Astrocyte (in vitro differentiated cells and primary cell): Measurements from ENCODE around the gene COL26A1. TPM values are rescaled to one million over a fixed set of nuclear protein-coding genes. Genes with fewer than 3 reads are reported as not detected.
"Not testable (repeated sequence)": the region's sequence is repeated elsewhere in the genome, so short reads cannot be mapped to it uniquely, and the experiment has no call there.

Source experiments
- DNase-seq: peaks from one replicate; pipeline ENCODE4 v3.0.0-alpha.2; 2010; ENCODE audit warnings: low read depth
- FAIRE-seq: peaks from 2 replicates; lab custom pipeline; 2011; peaks lifted over from hg19 to GRCh38; lab: Jason Lieb, UNC
- H2AFZ ChIP-seq: 2 replicates; pipeline ENCODE4 v1.6.0; 2012; ENCODE audit warnings: low read depth, low read length, inconsistent platforms
- H3K27ac ChIP-seq: 2 replicates; pipeline ENCODE4 v1.5.1; 2011; ENCODE audit warnings: low read depth, low read length, inconsistent platforms
- H3K27me3 ChIP-seq: 2 replicates; pipeline ENCODE4 v1.6.0; 2011; ENCODE audit warnings: low read length, inconsistent platforms; ENCODE audit not compliant: insufficient read depth
- H3K36me3 ChIP-seq: 2 replicates; pipeline ENCODE4 v1.5.1; 2011; ENCODE audit warnings: low read length, inconsistent platforms; ENCODE audit not compliant: insufficient read depth
- H3K4me1 ChIP-seq: 2 replicates; pipeline ENCODE4 v1.5.1; 2011; ENCODE audit warnings: low read length, inconsistent platforms; ENCODE audit not compliant: insufficient read depth
- H3K4me2 ChIP-seq: 2 replicates; pipeline ENCODE4 v1.6.0; 2012; ENCODE audit warnings: low read length, inconsistent platforms
- H3K4me3 ChIP-seq: 2 replicates; pipeline ENCODE4 v1.5.1; 2011; ENCODE audit warnings: low read depth, mild to moderate bottlenecking, low read length, inconsistent platforms; ENCODE audit not compliant: insufficient read depth
- H3K79me2 ChIP-seq: 2 replicates; pipeline ENCODE4 v1.6.0; 2012; ENCODE audit warnings: mild to moderate bottlenecking, low read length, inconsistent platforms; ENCODE audit not compliant: insufficient read depth
- H3K9ac ChIP-seq: 2 replicates; pipeline ENCODE4 v1.6.0; 2012; ENCODE audit warnings: mild to moderate bottlenecking, low read length, inconsistent platforms
- H3K9me3 ChIP-seq: 2 replicates; pipeline ENCODE4 v1.5.1; 2012; ENCODE audit warnings: low read depth, mild to moderate bottlenecking, low read length, inconsistent platforms; ENCODE audit not compliant: insufficient read depth
- H4K20me1 ChIP-seq: 2 replicates; pipeline ENCODE4 v1.6.0; 2012; ENCODE audit warnings: low read length, inconsistent platforms; ENCODE audit not compliant: insufficient read depth
- H3K27ac Mint-ChIP-seq: one replicate; pipeline ENCODE4 v1.8.0; 2021; ENCODE audit warnings: mild to moderate bottlenecking, mixed read lengths; ENCODE audit not compliant: unreplicated experiment
- H3K27me3 Mint-ChIP-seq: one replicate; pipeline ENCODE4 v1.8.0; 2021; ENCODE audit warnings: low read depth, mixed read lengths; ENCODE audit not compliant: unreplicated experiment
- H3K36me3 Mint-ChIP-seq: one replicate; pipeline ENCODE4 v1.8.0; 2021; ENCODE audit warnings: low read depth, mixed read lengths; ENCODE audit not compliant: unreplicated experiment
- H3K4me1 Mint-ChIP-seq: one replicate; pipeline ENCODE4 v1.8.0; 2021; ENCODE audit warnings: low read depth, mixed read lengths; ENCODE audit not compliant: unreplicated experiment
- H3K4me3 Mint-ChIP-seq: one replicate; pipeline ENCODE4 v1.8.0; 2021; ENCODE audit warnings: mild to moderate bottlenecking, moderate library complexity, mixed read lengths; ENCODE audit not compliant: unreplicated experiment
- H3K9me3 Mint-ChIP-seq: one replicate; pipeline ENCODE4 v1.8.0; 2021; ENCODE audit warnings: mild to moderate bottlenecking, mixed read lengths; ENCODE audit not compliant: unreplicated experiment
- EZH2 ChIP-seq: IDR thresholded peaks from 2 replicates; pipeline ENCODE4 v1.6.1; 2012; ENCODE audit warnings: mild to moderate bottlenecking, low read length, inconsistent platforms; ENCODE audit not compliant: insufficient read depth
- total RNA-seq: library from RNA; stranded (reverse); gene quantifications from 2 replicates; pipeline ENCODE4 v1.2.1, GENCODE V29; 2021
- TF ChIP-seq, protein P1 (sequence below): IDR thresholded peaks from 2 replicates; pipeline ENCODE4 v1.5.1; 2011; ENCODE audit warnings: low read depth, mild to moderate bottlenecking, inconsistent platforms, low read length, moderate library complexity; ENCODE audit not compliant: insufficient read depth

COL26A1 gene
- total RNA-seq, 1 donor from 2014 or later: 7.1 TPM

GRCh38 chr7:101602082-101602481 lies 239.4 kb downstream of the COL26A1 start:
- Mint-ChIP-seq H3K36me3 (no peaks in the 10 kb centered on the region), H3K4me1 (no peaks in the 10 kb centered on the region), H3K27ac (no peak overlapping the region), H3K4me3 (no peak overlapping the region), H3K9me3 (peaks cover 4% of the 10 kb centered on the region), H3K27me3 (peaks cover 24% of the 10 kb centered on the region)
- H3K27me3 ChIP-seq: no peaks in the 10 kb centered on the region
- no peaks in the 10 kb centered on the region for H3K79me2 ChIP-seq
- FAIRE-seq: no peak
- no peak overlapping the region for H2AFZ ChIP-seq
- no peaks in the 10 kb centered on the region for H3K9me3 ChIP-seq
- no peak for DNase-seq
- no peaks in the 10 kb centered on the region for H3K36me3 ChIP-seq
- no peak overlapping the region for H3K9ac ChIP-seq
- no peak overlapping the region for H3K27ac ChIP-seq
- H4K20me1 ChIP-seq: no peaks in the 10 kb centered on the region
- no peak overlapping the region for H3K4me2 ChIP-seq
- H3K4me3 ChIP-seq: no peak overlapping the region
- TF ChIP-seq, protein P1, sequence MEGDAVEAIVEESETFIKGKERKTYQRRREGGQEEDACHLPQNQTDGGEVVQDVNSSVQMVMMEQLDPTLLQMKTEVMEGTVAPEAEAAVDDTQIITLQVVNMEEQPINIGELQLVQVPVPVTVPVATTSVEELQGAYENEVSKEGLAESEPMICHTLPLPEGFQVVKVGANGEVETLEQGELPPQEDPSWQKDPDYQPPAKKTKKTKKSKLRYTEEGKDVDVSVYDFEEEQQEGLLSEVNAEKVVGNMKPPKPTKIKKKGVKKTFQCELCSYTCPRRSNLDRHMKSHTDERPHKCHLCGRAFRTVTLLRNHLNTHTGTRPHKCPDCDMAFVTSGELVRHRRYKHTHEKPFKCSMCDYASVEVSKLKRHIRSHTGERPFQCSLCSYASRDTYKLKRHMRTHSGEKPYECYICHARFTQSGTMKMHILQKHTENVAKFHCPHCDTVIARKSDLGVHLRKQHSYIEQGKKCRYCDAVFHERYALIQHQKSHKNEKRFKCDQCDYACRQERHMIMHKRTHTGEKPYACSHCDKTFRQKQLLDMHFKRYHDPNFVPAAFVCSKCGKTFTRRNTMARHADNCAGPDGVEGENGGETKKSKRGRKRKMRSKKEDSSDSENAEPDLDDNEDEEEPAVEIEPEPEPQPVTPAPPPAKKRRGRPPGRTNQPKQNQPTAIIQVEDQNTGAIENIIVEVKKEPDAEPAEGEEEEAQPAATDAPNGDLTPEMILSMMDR: no peak
- TF ChIP-seq EZH2: no peak
- no peaks in the 10 kb centered on the region for H3K4me1 ChIP-seq

GRCh38 chr7:101602484-101603241 lies 240.0 kb downstream of the COL26A1 start:
- Histone ChIP-seq H3K79me2 (no peaks in the 10 kb centered on the region), H3K36me3 (no peaks in the 10 kb centered on the region), H3K27me3 (no peaks in the 10 kb centered on the region), H3K4me2 (no peak overlapping the region), H3K9me3 (no peaks in the 10 kb centered on the region), H2AFZ (no peak overlapping the region), H3K9ac (no peak overlapping the region), H3K27ac (no peak overlapping the region), H3K4me1 (no peaks in the 10 kb centered on the region), H4K20me1 (no peaks in the 10 kb centered on the region), H3K4me3 (no peak overlapping the region)
- H3K36me3 Mint-ChIP-seq: no peaks in the 10 kb centered on the region
- no peak overlapping the region for H3K27ac Mint-ChIP-seq
- no peak for TF ChIP-seq EZH2
- TF ChIP-seq, protein P1: peak; percentile 80
- peaks cover 24% of the 10 kb centered on the region for H3K27me3 Mint-ChIP-seq
- FAIRE-seq (no peak), DNase-seq (peak; percentile 20)
- peaks cover 4% of the 10 kb centered on the region for H3K9me3 Mint-ChIP-seq
- no peaks in the 10 kb centered on the region for H3K4me1 Mint-ChIP-seq
- no peak overlapping the region for H3K4me3 Mint-ChIP-seq

- Mint-ChIP-seq H3K36me3 (no peaks in the 10 kb centered on the region), H3K27me3 (peaks cover 21% of the 10 kb centered on the region), H3K9me3 (peaks cover 6% of the 10 kb centered on the region), H3K27ac (no peak overlapping the region), H3K4me1 (no peaks in the 10 kb centered on the region), H3K4me3 (no peak overlapping the region)
- Histone ChIP-seq H2AFZ (no peak overlapping the region), H3K36me3 (no peaks in the 10 kb centered on the region), H3K27me3 (no peaks in the 10 kb centered on the region), H3K9ac (no peak overlapping the region), H3K4me3 (no peak overlapping the region), H3K4me1 (no peaks in the 10 kb centered on the region), H3K79me2 (no peaks in the 10 kb centered on the region), H3K4me2 (no peak overlapping the region), H3K27ac (no peak overlapping the region), H4K20me1 (no peaks in the 10 kb centered on the region), H3K9me3 (no peaks in the 10 kb centered on the region)
- FAIRE-seq (no peak), DNase-seq (no peak)
- TF ChIP-seq EZH2: no peak
- TF ChIP-seq, protein P1: no peak
Observed at GRCh38 chr7:101604331-101604933, 241.8 kb downstream of the COL26A1 start.

GRCh38 chr7:101604934-101605332 lies 242.3 kb downstream of the COL26A1 start:
- H3K4me3 ChIP-seq, H3K4me1 ChIP-seq, H3K9me3 ChIP-seq, H3K27ac Mint-ChIP-seq, H4K20me1 ChIP-seq, H3K36me3 ChIP-seq, FAIRE-seq, H3K27ac ChIP-seq, H2AFZ ChIP-seq, H3K4me2 ChIP-seq, H3K27me3 ChIP-seq, H3K4me1 Mint-ChIP-seq, H3K79me2 ChIP-seq, H3K9ac ChIP-seq, H3K4me3 Mint-ChIP-seq, H3K36me3 Mint-ChIP-seq, H3K9me3 Mint-ChIP-seq, DNase-seq: not testable (repeated sequence)
- H3K27me3 Mint-ChIP-seq: peaks cover 23% of the 10 kb centered on the region
